CD14-positive monocyte (primary cell): ENCODE measurements around the gene TRIM44. TPM values are rescaled to one million over a fixed set of nuclear protein-coding genes. Genes with fewer than 3 reads are reported as not detected.

ENCODE experiments used
- DNase-seq, 3 donors: peaks; one replicate each; pipeline ENCODE4 v3.0.0-alpha.2; 2011 to 2022
- H2AFZ ChIP-seq: 2 replicates; pipeline ENCODE4 v1.6.0; 2012; ENCODE audit warnings: mild to moderate bottlenecking, low read depth, low read length, inconsistent platforms; ENCODE audit not compliant: insufficient read depth, poor library complexity, severe bottlenecking
- H3K27ac ChIP-seq, 2 donors: 1 replicate in 1 of 2; 2 replicates in 1 of 2; pipeline ENCODE4 v1.5.1; 2012 to 2013; ENCODE audit warnings: low read length in 2 of 2, control low read depth in 1 of 2, inconsistent platforms in 1 of 2, low read depth in 1 of 2, mild to moderate bottlenecking in 1 of 2
- H3K27me3 ChIP-seq, 2 donors: one replicate each; pipeline versions ENCODE4 v1.6.0 to v1.6.1; 2011 to 2013; ENCODE audit warnings: low read length in 2 of 2; ENCODE audit not compliant: control insufficient read depth in 2 of 2, insufficient read depth in 2 of 2
- H3K36me3 ChIP-seq, 2 donors: replicated peaks in 1 of 2; 1 replicate in 1 of 2; 2 replicates in 1 of 2; pipeline versions ENCODE4 v1.5.1 to v1.6.1; 2012 to 2013; ENCODE audit warnings: low read length in 2 of 2, control low read depth in 1 of 2, inconsistent platforms in 1 of 2, mild to moderate bottlenecking in 1 of 2; ENCODE audit not compliant: insufficient read depth in 2 of 2, control insufficient read depth in 1 of 2
- H3K4me1 ChIP-seq, 2 donors: 1 replicate in 1 of 2; 2 replicates in 1 of 2; pipeline versions ENCODE4 v1.5.1 to v1.6.1; 2012 to 2013; ENCODE audit warnings: low read length in 2 of 2, control low read depth in 1 of 2, inconsistent platforms in 1 of 2, mild to moderate bottlenecking in 1 of 2, moderate library complexity in 1 of 2; ENCODE audit not compliant: insufficient read depth in 2 of 2, control insufficient read depth in 1 of 2
- H3K4me2 ChIP-seq: replicated peaks from 2 replicates; pipeline ENCODE3; 2012; ENCODE audit warnings: low read length, moderate library complexity, mild to moderate bottlenecking; ENCODE audit not compliant: poor library complexity, severe bottlenecking; ENCODE audit errors: extremely low read depth
- H3K4me3 ChIP-seq, 3 experiments: fragments of 200-600 bp in 1 of 3; sonication (generic) in 1 of 3; replicated peaks in 1 of 3; 1 replicate in 2 of 3; 2 replicates in 1 of 3; pipeline ENCODE4 v1.5.1; 2011 to 2013; ENCODE audit warnings: low read length in 3 of 3, mild to moderate bottlenecking in 3 of 3, control low read depth in 2 of 3, low read depth in 2 of 3, inconsistent platforms in 1 of 3, moderate library complexity in 1 of 3
- H3K79me2 ChIP-seq: 2 replicates; pipeline ENCODE4 v1.6.0; 2012; ENCODE audit warnings: mild to moderate bottlenecking, control low read depth, inconsistent platforms, low read length, moderate library complexity; ENCODE audit not compliant: insufficient read depth
- H3K9ac ChIP-seq: 2 replicates; pipeline ENCODE4 v1.6.0; 2017; ENCODE audit warnings: low read length, mild to moderate bottlenecking; ENCODE audit not compliant: insufficient read depth, poor library complexity, severe bottlenecking
- H3K9me3 ChIP-seq, 2 donors: replicated peaks in 1 of 2; 1 replicate in 1 of 2; 2 replicates in 1 of 2; pipeline versions ENCODE4 v1.5.1 to v1.6.1; 2012 to 2013; ENCODE audit warnings: low read length in 2 of 2, control low read depth in 1 of 2; ENCODE audit not compliant: control insufficient read depth in 1 of 2, insufficient read depth in 1 of 2
- H4K20me1 ChIP-seq: 2 replicates; pipeline ENCODE4 v1.6.0; 2012; ENCODE audit warnings: mild to moderate bottlenecking, low read length, control low read depth, moderate library complexity; ENCODE audit not compliant: insufficient read depth
- H3K27ac Mint-ChIP-seq, 7 donors: one replicate each; pipeline ENCODE4 v1.8.0; 2020; ENCODE audit warnings: mild to moderate bottlenecking in 7 of 7, mixed read lengths in 7 of 7, moderate library complexity in 6 of 7, inconsistent platforms in 2 of 7
- H3K27me3 Mint-ChIP-seq, 3 donors: one replicate each; pipeline ENCODE4 v1.8.0; 2021 to 2022; ENCODE audit warnings: low read depth in 3 of 3, mild to moderate bottlenecking in 3 of 3, mixed read lengths in 3 of 3, moderate library complexity in 3 of 3, inconsistent platforms in 1 of 3
- H3K36me3 Mint-ChIP-seq, 2 donors: one replicate each; pipeline ENCODE4 v1.8.0; 2020; ENCODE audit warnings: mixed read lengths in 2 of 2, inconsistent platforms in 1 of 2, mild to moderate bottlenecking in 1 of 2
- H3K4me1 Mint-ChIP-seq: one replicate; pipeline ENCODE4 v1.8.0; 2020; ENCODE audit warnings: mild to moderate bottlenecking, mixed read lengths
- H3K4me3 Mint-ChIP-seq, 2 donors: one replicate each; pipeline ENCODE4 v1.8.0; 2020; ENCODE audit warnings: mild to moderate bottlenecking in 2 of 2, mixed read lengths in 2 of 2, moderate library complexity in 1 of 2
- H3K9me3 Mint-ChIP-seq, 7 donors: one replicate each; pipeline ENCODE4 v1.8.0; 2020 to 2022; ENCODE audit warnings: mixed read lengths in 7 of 7, mild to moderate bottlenecking in 6 of 7, moderate library complexity in 6 of 7, inconsistent platforms in 2 of 7
- WGBS: methylation state at CpG from one replicate; pipeline ENCODE4 v1.1.5; 2013; ENCODE audit warnings: missing lambda C conversion rate; ENCODE audit not compliant: insufficient coverage; 5-methylcytosine and 5-hydroxymethylcytosine counted together
- intact Hi-C, 2 donors: fragments of 100-400 bp; cut with micrococcal nuclease; formaldehyde crosslinking; loops; one replicate each; pipeline versions ENCODE4 v1.15.0 to v1.15.1; 2023
- polyA plus RNA-seq, 3 donors: library from polyadenylated mRNA; depleted of rRNA in 1 of 3; unstranded in 2 of 3; stranded (reverse) in 1 of 3; fragments of 300-500 nt in 2 of 3; fragments of >200 nt in 1 of 3; fragmentation: Illumina TruSeq in 2 of 3; gene quantifications; 1 replicate in 2 of 3; 2 replicates in 1 of 3; pipeline ENCODE4 v1.2.3, GENCODE V29; 2012 to 2021
- TF ChIP-seq, protein P1 (sequence below): fragments of 200-600 bp; IDR thresholded peaks from one replicate; pipeline ENCODE4 v1.8.0; 2022; ENCODE audit warnings: antibody characterized with exemption, mild to moderate bottlenecking

TRIM44 gene
- polyA plus RNA-seq, 3 donors = 25.3 to 47.1 (median 45.9) TPM

DNA sequence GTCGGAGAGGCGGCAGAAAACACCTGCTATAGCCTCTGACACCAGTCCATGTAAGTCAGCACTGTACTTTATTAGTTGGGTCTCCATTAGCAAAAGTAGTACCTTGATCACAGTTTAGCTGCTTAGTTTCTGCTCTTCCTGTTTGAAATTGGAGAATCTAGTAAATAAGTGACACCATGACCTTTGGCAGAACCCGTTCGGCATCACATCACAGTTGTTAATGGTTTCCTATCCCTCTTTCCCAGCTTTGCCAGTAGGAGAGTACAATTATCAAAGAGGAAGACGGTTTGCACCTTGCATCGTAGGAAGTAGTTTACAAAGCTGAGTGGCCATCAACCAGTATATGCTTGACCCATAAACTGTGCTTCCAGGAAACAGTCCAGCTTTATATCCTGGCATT, 101.8 kb downstream of the TRIM44 start:
- H3K27me3 Mint-ChIP-seq = peaks cover 0 to 2% (median 0%) of the 10 kb centered on the region in 3 donors
- H2AFZ ChIP-seq = no peak overlapping the region
- no peaks in the 10 kb centered on the region for H3K9me3 ChIP-seq
- no peak overlapping the region for H3K4me2 ChIP-seq
- TF ChIP-seq, protein P1, sequence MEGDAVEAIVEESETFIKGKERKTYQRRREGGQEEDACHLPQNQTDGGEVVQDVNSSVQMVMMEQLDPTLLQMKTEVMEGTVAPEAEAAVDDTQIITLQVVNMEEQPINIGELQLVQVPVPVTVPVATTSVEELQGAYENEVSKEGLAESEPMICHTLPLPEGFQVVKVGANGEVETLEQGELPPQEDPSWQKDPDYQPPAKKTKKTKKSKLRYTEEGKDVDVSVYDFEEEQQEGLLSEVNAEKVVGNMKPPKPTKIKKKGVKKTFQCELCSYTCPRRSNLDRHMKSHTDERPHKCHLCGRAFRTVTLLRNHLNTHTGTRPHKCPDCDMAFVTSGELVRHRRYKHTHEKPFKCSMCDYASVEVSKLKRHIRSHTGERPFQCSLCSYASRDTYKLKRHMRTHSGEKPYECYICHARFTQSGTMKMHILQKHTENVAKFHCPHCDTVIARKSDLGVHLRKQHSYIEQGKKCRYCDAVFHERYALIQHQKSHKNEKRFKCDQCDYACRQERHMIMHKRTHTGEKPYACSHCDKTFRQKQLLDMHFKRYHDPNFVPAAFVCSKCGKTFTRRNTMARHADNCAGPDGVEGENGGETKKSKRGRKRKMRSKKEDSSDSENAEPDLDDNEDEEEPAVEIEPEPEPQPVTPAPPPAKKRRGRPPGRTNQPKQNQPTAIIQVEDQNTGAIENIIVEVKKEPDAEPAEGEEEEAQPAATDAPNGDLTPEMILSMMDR = no peak
- H3K36me3 ChIP-seq = peaks cover 0 to 7% of the 10 kb centered on the region in 2 donors
- H3K4me3 ChIP-seq = no peak overlapping the region
- peaks cover 0 to 2% (median 0%) of the 10 kb centered on the region in 7 donors for H3K9me3 Mint-ChIP-seq
- H3K9ac ChIP-seq = no peak overlapping the region
- no peak overlapping the region for H3K27ac Mint-ChIP-seq
- H3K36me3 Mint-ChIP-seq = peaks cover 6 to 22% of the 10 kb centered on the region in 2 donors
- H3K4me1 ChIP-seq = no peaks in the 10 kb centered on the region
- intact Hi-C loops = no loop called here
- H4K20me1 ChIP-seq = peaks cover 36% of the 10 kb centered on the region
- no peaks in the 10 kb centered on the region for H3K27me3 ChIP-seq
- DNase-seq = no peak
- no peaks in the 10 kb centered on the region for H3K4me1 Mint-ChIP-seq
- no peaks in the 10 kb centered on the region for H3K79me2 ChIP-seq
- no peak overlapping the region for H3K4me3 Mint-ChIP-seq
- WGBS = no CpG with 5 or more reads among the region's 6 CpGs
- H3K27ac ChIP-seq = no peak overlapping the region

DNA sequence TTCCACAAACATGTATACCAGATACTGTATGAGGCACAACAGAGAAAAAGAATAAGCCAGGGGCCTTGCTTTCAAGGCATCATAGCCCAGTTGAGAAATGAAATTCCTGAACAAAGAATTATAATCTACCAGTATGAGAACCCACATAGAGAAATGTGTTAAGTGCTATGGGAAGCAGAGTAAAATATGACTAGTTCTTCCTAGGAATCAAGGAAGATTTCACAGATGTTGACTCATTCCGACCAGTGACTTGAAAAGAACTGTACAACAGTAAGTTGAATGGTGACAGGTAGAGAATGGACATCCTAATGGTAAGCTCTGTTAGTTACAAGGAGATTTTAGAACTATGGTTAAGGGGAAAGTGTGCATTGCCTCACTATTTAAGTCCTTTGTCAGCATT, 102.6 kb downstream of the TRIM44 start:
- no peaks in the 10 kb centered on the region for H3K79me2 ChIP-seq
- H3K27me3 Mint-ChIP-seq = no peaks in the 10 kb centered on the region
- 100% methylated on average over 1 of the region's 1 CpG for WGBS
- intact Hi-C loops = no loop called here
- H3K9ac ChIP-seq = no peak overlapping the region
- peaks cover 36% of the 10 kb centered on the region for H4K20me1 ChIP-seq
- H3K4me1 ChIP-seq = no peaks in the 10 kb centered on the region
- H3K9me3 Mint-ChIP-seq = peaks cover 0 to 3% (median 0%) of the 10 kb centered on the region in 7 donors
- no peaks in the 10 kb centered on the region for H3K27me3 ChIP-seq
- peaks cover 6 to 22% of the 10 kb centered on the region in 2 donors for H3K36me3 Mint-ChIP-seq
- H3K4me3 ChIP-seq = no peak overlapping the region
- no peak overlapping the region for H3K27ac Mint-ChIP-seq
- H3K4me1 Mint-ChIP-seq = no peaks in the 10 kb centered on the region
- no peak for DNase-seq
- H3K4me2 ChIP-seq = no peak overlapping the region
- TF ChIP-seq, protein P1 = no peak
- no peak overlapping the region for H3K27ac ChIP-seq
- no peaks in the 10 kb centered on the region for H3K9me3 ChIP-seq
- peaks cover 0 to 7% of the 10 kb centered on the region in 2 donors for H3K36me3 ChIP-seq
- no peak overlapping the region for H3K4me3 Mint-ChIP-seq
- H2AFZ ChIP-seq = no peak overlapping the region
